ENCODE results near the gene RTEL1. TPM values are rescaled to one million over a fixed set of nuclear protein-coding genes. Genes with fewer than 3 reads are reported as not detected.
"Not testable (repeated sequence)": the region's sequence is repeated elsewhere in the genome, so short reads cannot be mapped to it uniquely, and the experiment has no call there.

RTEL1 gene
- total RNA-seq, 1 experiment from 2014 or later: 26.1 TPM

GRCh38 chr20:63612276-63612931 is 45.7 kb upstream of the RTEL1 start:
- no peaks in the 10 kb centered on the region for H3K36me3 ChIP-seq (ENCODE audit: control insufficient read depth, insufficient read depth, low read length)
- DNase-seq (ENCODE audit: low read depth, low spot score): no peak
- in situ Hi-C loops (cut with HindIII; ENCODE audit: low pct_unique_long_range_greater_than_20kb, low sequenced_read_pairs) (no loop called here), intact Hi-C loops (cut with micrococcal nuclease; ENCODE audit: unreplicated experiment) (no loop called here)
- H3K4me3 ChIP-seq (ENCODE audit: low read depth in 2 of 2, low read length in 2 of 2): no peak overlapping the region
- no peaks in the 10 kb centered on the region for H3K27me3 ChIP-seq (ENCODE audit: control insufficient read depth, insufficient read depth, low read length)
- no peak for ATAC-seq
- ChIA-PET CTCF (no interaction called here), POLR2A (no interaction called here)
- BruUV-seq (replicated peaks): no TSS peak
- no peaks in the 10 kb centered on the region for H3K9me3 ChIP-seq (ENCODE audit: control insufficient read depth, insufficient read depth, low read depth, low read length)
- no peak overlapping the region for H3K27ac ChIP-seq (ENCODE audit: low read length)
- no peak for TF ChIP-seq POLR2AphosphoS5 (IDR thresholded peaks at IDR 0.05; ENCODE audit: low read depth, low read length)
- TF ChIP-seq SIN3A (IDR thresholded peaks at IDR 0.05; ENCODE audit: borderline replicate concordance, insufficient read depth, low read depth, low read length): no peak
- TF ChIP-seq REST (IDR thresholded peaks at IDR 0.05; ENCODE audit: insufficient read depth in 1 of 2, low read depth in 2 of 2, low read length in 1 of 2): no peak
- no peak for TF ChIP-seq TCF7L2 (IDR thresholded peaks at IDR 0.05; ENCODE audit: low read depth, low read length)
- no peak for TF ChIP-seq CTCF (IDR thresholded peaks at IDR 0.05)
- H3K4me1 ChIP-seq (ENCODE audit: control insufficient read depth, insufficient read depth, low read length): no peaks in the 10 kb centered on the region

GRCh38 chr20:63613863-63614594 is 44.1 kb upstream of the RTEL1 start:
- in situ Hi-C loops (cut with HindIII; ENCODE audit: low pct_unique_long_range_greater_than_20kb, low sequenced_read_pairs); H3K4me1 ChIP-seq (ENCODE audit: control insufficient read depth, insufficient read depth, low read length); H3K36me3 ChIP-seq (ENCODE audit: control insufficient read depth, insufficient read depth, low read length); H3K27ac ChIP-seq (ENCODE audit: low read length); H3K27me3 ChIP-seq (ENCODE audit: control insufficient read depth, insufficient read depth, low read length); POLR2A ChIA-PET; intact Hi-C loops (cut with micrococcal nuclease; ENCODE audit: unreplicated experiment); H3K9me3 ChIP-seq (ENCODE audit: control insufficient read depth, insufficient read depth, low read depth, low read length); DNase-seq (ENCODE audit: low read depth, low spot score); BruUV-seq (replicated peaks); CTCF ChIA-PET; ATAC-seq; H3K4me3 ChIP-seq (ENCODE audit: low read depth in 2 of 2, low read length in 2 of 2): not testable (repeated sequence)

Data from Panc1 (cell line).